HEK293 (cell line): ENCODE measurements around the gene MBNL2.

ENCODE experiments used
- CTCF ChIA-PET: fragments of 350-600 bp; formaldehyde crosslinking; extraction: SDS; loops from one replicate; lab custom pipeline; 2021; ENCODE audit warnings: antibody characterized with exemption; lab: Yijun Ruan, JAX
- POLR2A ChIA-PET: fragments of 300-600 bp; formaldehyde crosslinking; extraction: SDS; loops from one replicate; lab custom pipeline; 2020; ENCODE audit warnings: antibody characterized with exemption, inconsistent platforms; lab: Yijun Ruan, JAX
- H3K27ac ChIP-seq: fragments of 200-500 bp; sonication (Bioruptor generic); 2 replicates; pipeline ENCODE4 v1.5.1; 2014; ENCODE audit warnings: low read depth, low read length, control low read depth, inconsistent platforms; ENCODE audit errors: extremely low read depth
- H3K36me3 ChIP-seq, 2 experiments: fragments of 200-500 bp in 1 of 2; sonication (Bioruptor generic) in 1 of 2; 1 replicate in 1 of 2; 2 replicates in 1 of 2; pipeline ENCODE4 v1.5.1; 2014 to 2017; ENCODE audit warnings: inconsistent platforms in 2 of 2, low read length in 2 of 2; ENCODE audit not compliant: control insufficient read depth in 2 of 2, insufficient read depth in 1 of 2
- H3K4me1 ChIP-seq: fragments of 200-500 bp; sonication (Bioruptor generic); 2 replicates; pipeline ENCODE4 v1.5.1; 2014; ENCODE audit warnings: mild to moderate bottlenecking, low read length, inconsistent platforms; ENCODE audit not compliant: control insufficient read depth, insufficient read depth
- H3K4me3 ChIP-seq: 2 replicates; pipeline ENCODE4 v1.5.1; 2011; ENCODE audit warnings: low read depth, mild to moderate bottlenecking, control low read depth, low read length, moderate library complexity
- H3K9me3 ChIP-seq: fragments of 200-500 bp; sonication (Bioruptor generic); 2 replicates; pipeline ENCODE4 v1.5.1; 2014; ENCODE audit warnings: low read depth, low read length, inconsistent platforms; ENCODE audit not compliant: control insufficient read depth, insufficient read depth
- HIC1 ChIP-seq: fragments of 450-650 bp; formaldehyde crosslinking; IDR thresholded peaks from 2 replicates; pipeline ENCODE4 v1.5.1; 2016; ENCODE audit warnings: missing biosample characterization, missing genetic modification characterization
- INSM2 ChIP-seq: fragments of 450-650 bp; formaldehyde crosslinking; IDR thresholded peaks from 2 replicates; pipeline ENCODE4 v1.5.1; 2016; ENCODE audit warnings: missing biosample characterization, missing genetic modification characterization
- PRDM10 ChIP-seq: fragments of 450-650 bp; formaldehyde crosslinking; IDR thresholded peaks from 2 replicates; pipeline ENCODE4 v1.5.1; 2016; ENCODE audit warnings: missing biosample characterization, missing genetic modification characterization
- TSHZ1 ChIP-seq: fragments of 450-650 bp; formaldehyde crosslinking; IDR thresholded peaks from 2 replicates; pipeline ENCODE4 v1.5.1; 2016; ENCODE audit warnings: missing biosample characterization, missing genetic modification characterization, borderline replicate concordance
- WT1 ChIP-seq: fragments of 450-650 bp; formaldehyde crosslinking; IDR thresholded peaks from 2 replicates; pipeline ENCODE4 v1.5.1; 2016; ENCODE audit warnings: missing biosample characterization, missing genetic modification characterization
- ZBTB17 ChIP-seq: fragments of 450-650 bp; formaldehyde crosslinking; IDR thresholded peaks from 2 replicates; pipeline ENCODE4 v1.5.1; 2016; ENCODE audit warnings: missing biosample characterization, missing genetic modification characterization
- ZBTB44 ChIP-seq: fragments of 450-650 bp; IDR thresholded peaks from 2 replicates; pipeline ENCODE4 v1.5.1; 2018; ENCODE audit warnings: missing biosample characterization, mild to moderate bottlenecking, missing genetic modification characterization
- ZNF341 ChIP-seq: fragments of 450-650 bp; formaldehyde crosslinking; IDR thresholded peaks from 2 replicates; pipeline ENCODE4; 2016; ENCODE audit warnings: low read depth, missing biosample characterization, missing genetic modification characterization
- ZNF473 ChIP-seq: fragments of 450-650 bp; formaldehyde crosslinking; IDR thresholded peaks from 2 replicates; pipeline ENCODE4 v1.5.1; 2017; ENCODE audit warnings: missing biosample characterization, missing genetic modification characterization
- ZNF48 ChIP-seq: fragments of 450-650 bp; formaldehyde crosslinking; IDR thresholded peaks from 2 replicates; pipeline ENCODE4 v1.5.1; 2016; ENCODE audit warnings: missing biosample characterization, missing genetic modification characterization
- ZNF501 ChIP-seq: fragments of 450-650 bp; formaldehyde crosslinking; IDR thresholded peaks from 2 replicates; pipeline ENCODE4 v1.5.1; 2016; ENCODE audit warnings: missing biosample characterization, missing genetic modification characterization
- ZNF571 ChIP-seq: fragments of 450-650 bp; formaldehyde crosslinking; IDR thresholded peaks from 2 replicates; pipeline ENCODE4 v1.5.0; 2017; ENCODE audit warnings: missing biosample characterization, missing genetic modification characterization
- ZNF596 ChIP-seq: fragments of 450-650 bp; IDR thresholded peaks from 2 replicates; pipeline ENCODE4 v1.5.0; 2018; ENCODE audit warnings: missing biosample characterization, mild to moderate bottlenecking, missing genetic modification characterization, moderate library complexity
- ZNF707 ChIP-seq: fragments of 450-650 bp; formaldehyde crosslinking; IDR thresholded peaks from 2 replicates; pipeline ENCODE4 v1.5.1; 2016; ENCODE audit warnings: missing biosample characterization, missing genetic modification characterization
- ZSCAN4 ChIP-seq: fragments of 450-650 bp; formaldehyde crosslinking; IDR thresholded peaks from 2 replicates; pipeline ENCODE4 v1.5.1; 2017; ENCODE audit warnings: missing biosample characterization, missing genetic modification characterization
- ZSCAN5A ChIP-seq: fragments of 450-650 bp; formaldehyde crosslinking; IDR thresholded peaks from 2 replicates; pipeline ENCODE4 v1.5.1; 2016; ENCODE audit warnings: missing biosample characterization, missing genetic modification characterization

Gene MBNL2

GRCh38 chr13:97257228-97257755 is 35.2 kb downstream of the MBNL2 start (continued):
- TF ChIP-seq ZNF341: peak; percentile 55
- 0 out of 2 replicates have a peak, but pooled peaks have one; percentile 15 for TF ChIP-seq ZNF501 (tag by site-specific recombination)
- peak; percentile 75 for TF ChIP-seq ZBTB17 (tag by site-specific recombination)
- peak; percentile 95; the same call in 1 of the 2 replicates for TF ChIP-seq PRDM10 (tag by site-specific recombination)
- 0 out of 2 replicates have a peak, but pooled peaks have one; percentile 6 for TF ChIP-seq ZSCAN4 (tag by site-specific recombination)
- TF ChIP-seq INSM2 (tag by site-specific recombination): peak; percentile 74; the same call in 1 of the 2 replicates
- peak; percentile 95 for TF ChIP-seq ZBTB44 (tag by site-specific recombination)
- TF ChIP-seq ZNF596 (tag by site-specific recombination): 0 out of 2 replicates have a peak, but pooled peaks have one; percentile 11
- TF ChIP-seq WT1 (tag by site-specific recombination): 0 out of 2 replicates have a peak, but pooled peaks have one; percentile 39
- TF ChIP-seq TSHZ1: peak; percentile 77; the same call in 1 of the 2 replicates

GRCh38 chr13:97257800-97258799 is 36.0 kb downstream of the MBNL2 start:
- Histone ChIP-seq H3K36me3 (no peaks in the 10 kb centered on the region), H3K9me3 (no peaks in the 10 kb centered on the region), H3K4me1 (peaks cover 43% of the 10 kb centered on the region), H3K4me3 (no peak overlapping the region), H3K27ac (peak overlapping the region; percentile 38; the same call in 1 of the 2 replicates)
- ChIA-PET CTCF (no interaction called here), POLR2A (no interaction called here)
- no peak for TF ChIP-seq ZNF473 (tag by site-specific recombination)
- 0 out of 2 replicates have a peak, but pooled peaks have one; percentile 19 for TF ChIP-seq HIC1 (tag by site-specific recombination)
- no peak for TF ChIP-seq ZNF571 (tag by site-specific recombination)
- TF ChIP-seq ZNF48 (tag by site-specific recombination): no peak
- TF ChIP-seq ZNF707 (tag by site-specific recombination): no peak
- TF ChIP-seq ZSCAN5A (tag by site-specific recombination): no peak
